Activated CD4-positive, alpha-beta T cell treated with anti-CD3 and anti-CD28 coated beads, Interleukin-2, Interleukin-6, amounts not matched to agents 100 ng/mL and 50 ng/mL, durations not matched to agents 16 hours and 8 hours (primary cell): ENCODE results near the gene NFATC2.
A peak's percentile ranks its signal among the peaks of the same experiment; 100 is the strongest.
"Not testable (repeated sequence)": the region's sequence is repeated elsewhere in the genome, so short reads cannot be mapped to it uniquely, and the experiment has no call there.

Experiments
- DNase-seq: peaks from one replicate; pipeline ENCODE4 v3.0.0-alpha.2; 2020

The NFATC2 gene

GRCh38 chr20:51346686-51347485 lies 195.6 kb downstream of the NFATC2 start:
- no peak for DNase-seq

- no peak for DNase-seq
These were observed 196.9 kb downstream of the NFATC2 start for GRCh38 chr20:51345601-51346101.

- DNase-seq = not testable (repeated sequence)
These were observed 198.7 kb downstream of the NFATC2 start for GRCh38 chr20:51343802-51344201.

GRCh38 chr20:51342510-51343236 lies 199.8 kb downstream of the NFATC2 start:
- no peak for DNase-seq

- no peak for DNase-seq
These were observed 200.9 kb downstream of the NFATC2 start for GRCh38 chr20:51341581-51341980.

- DNase-seq = peak; percentile 21
These were observed 202.1 kb downstream of the NFATC2 start for GRCh38 chr20:51340451-51340840.

GRCh38 chr20:51339721-51340450 lies 202.6 kb downstream of the NFATC2 start:
- DNase-seq = no peak

GRCh38 chr20:51338692-51339440 lies 203.7 kb downstream of the NFATC2 start:
- DNase-seq = no peak

- DNase-seq = no peak
These were observed 205.3 kb downstream of the NFATC2 start for GRCh38 chr20:51337126-51337805.
